Measurements from ENCODE around the gene CDKAL1.
"Not testable (repeated sequence)": the region's sequence is repeated elsewhere in the genome, so short reads cannot be mapped to it uniquely, and the experiment has no call there.

The CDKAL1 gene

DNA sequence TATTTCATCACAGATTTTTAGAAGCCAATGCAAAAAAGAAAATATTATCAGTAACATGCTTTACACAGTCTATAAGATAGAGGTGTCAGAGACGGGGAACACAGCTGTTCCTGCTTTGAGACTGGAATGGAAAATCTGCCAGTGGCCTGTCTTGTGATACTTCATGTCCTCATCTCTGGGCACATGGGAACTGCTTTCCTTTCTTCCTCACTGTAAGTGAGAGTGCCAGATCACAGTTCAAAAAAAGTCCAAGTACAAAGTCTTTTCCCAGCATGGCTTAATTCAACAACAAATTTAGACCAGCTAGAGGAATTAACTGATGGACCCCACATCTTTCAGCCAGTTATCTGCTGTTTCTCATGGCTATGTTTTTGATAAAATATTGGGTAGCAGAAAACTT lies 490.4 kb downstream of the CDKAL1 start:
- no peak for DNase-seq (ENCODE audit: low read depth)

DNA sequence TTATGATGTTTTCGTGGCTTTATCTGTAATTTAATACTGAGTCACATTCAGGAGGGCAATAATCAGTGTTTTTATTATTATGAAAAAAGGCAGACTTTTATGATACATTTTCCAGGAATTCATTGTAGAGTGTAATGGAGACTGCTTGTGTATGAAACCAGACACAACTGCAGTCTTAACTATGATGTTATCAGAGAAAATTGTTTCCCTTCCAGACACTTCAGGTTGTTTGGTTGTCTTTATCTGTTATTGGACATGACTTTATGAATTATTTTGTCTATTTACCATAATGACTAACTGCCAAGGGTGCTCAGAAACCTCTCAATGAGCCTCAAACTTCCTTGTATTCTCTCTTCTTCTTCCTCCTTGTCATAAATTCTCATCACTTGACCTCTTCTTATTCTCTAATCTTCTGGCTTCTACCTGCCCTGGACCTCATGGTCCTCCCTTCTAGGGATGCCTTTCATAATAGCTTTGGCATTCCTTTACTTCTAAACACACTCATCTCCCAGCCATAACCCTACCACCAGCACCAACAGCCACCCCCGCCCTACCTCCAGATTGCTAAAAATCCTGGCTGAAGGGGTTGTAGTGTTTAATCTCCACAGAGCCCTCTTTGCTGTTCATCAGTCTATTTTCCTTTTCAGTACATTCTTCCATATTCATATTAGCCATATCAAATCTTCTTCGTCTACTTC lies 492.5 kb downstream of the CDKAL1 start:
- DNase-seq (ENCODE audit: low read depth): no peak

DNA sequence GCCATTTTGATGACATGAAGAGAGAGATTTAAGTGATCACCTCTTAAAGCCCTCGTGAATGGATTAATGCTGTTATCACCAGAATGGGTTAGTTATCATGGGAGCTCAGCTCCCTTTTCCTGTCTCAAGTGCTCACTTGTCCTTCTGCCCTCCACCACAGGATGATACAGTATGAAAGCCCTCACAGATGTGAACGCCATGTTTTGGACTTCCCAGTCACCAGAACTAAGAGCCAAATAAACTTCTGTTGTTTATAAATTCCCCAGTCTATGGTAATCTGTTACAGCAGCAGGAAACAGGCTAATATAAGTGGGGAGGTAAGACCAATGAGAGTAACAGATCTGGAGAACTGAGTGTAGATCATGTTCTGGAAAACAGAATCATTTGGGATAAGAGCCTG lies 493.2 kb downstream of the CDKAL1 start:
- DNase-seq (ENCODE audit: low read depth): no peak

GRCh38 chr6:21031182-21031581 lies 496.9 kb downstream of the CDKAL1 start:
- no peak for DNase-seq (ENCODE audit: low read depth)

GRCh38 chr6:21033084-21033483 lies 498.8 kb downstream of the CDKAL1 start:
- DNase-seq (ENCODE audit: low read depth): no peak

DNA sequence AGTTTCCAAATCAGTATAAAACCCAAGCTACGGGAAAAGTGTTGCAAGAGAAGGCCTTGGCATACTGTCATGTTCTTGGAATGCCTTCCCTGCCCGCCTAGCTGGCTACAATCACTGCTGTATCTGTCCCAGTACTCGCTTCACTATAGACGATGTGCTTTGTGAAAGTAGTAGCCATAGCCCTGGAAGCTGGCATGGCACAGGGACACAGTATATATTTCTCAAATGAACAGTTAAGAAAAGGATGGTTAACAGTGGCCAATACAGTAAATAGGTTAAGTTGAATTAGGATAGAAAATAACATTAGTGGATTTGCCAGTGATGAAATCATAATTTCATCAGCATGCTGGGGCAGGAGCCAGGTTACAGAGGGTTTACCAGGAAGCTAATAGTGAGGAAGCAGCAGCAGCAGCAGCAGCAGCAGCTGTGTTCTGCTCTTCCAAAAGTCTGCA lies 499.3 kb downstream of the CDKAL1 start:
- no peak for DNase-seq (ENCODE audit: low read depth)

DNA sequence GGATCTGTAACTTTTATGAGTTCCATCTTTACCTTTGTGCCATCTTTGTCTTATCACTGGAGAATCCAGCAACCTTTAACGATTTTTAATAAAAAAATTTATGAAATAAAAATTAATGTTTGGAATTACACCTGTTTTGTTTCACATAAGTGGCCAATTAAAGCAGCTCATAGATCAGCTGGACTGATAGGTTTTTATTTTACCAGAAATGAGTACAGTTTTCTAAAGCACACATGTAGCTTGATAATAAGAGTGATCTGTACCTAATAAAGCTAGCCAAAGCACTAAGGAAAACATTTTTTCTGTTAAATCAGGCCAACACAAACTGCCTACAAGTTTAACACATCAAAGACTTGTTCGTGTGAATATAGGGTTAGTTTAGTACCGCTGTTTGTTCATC lies 500.1 kb downstream of the CDKAL1 start:
- no peak for DNase-seq (ENCODE audit: low read depth)

GRCh38 chr6:21037453-21037852 lies 503.2 kb downstream of the CDKAL1 start:
- DNase-seq (ENCODE audit: low read depth): no peak

- no peak for DNase-seq (ENCODE audit: low read depth)
Measured at GRCh38 chr6:21039926-21040325, 505.7 kb downstream of the CDKAL1 start.

DNA sequence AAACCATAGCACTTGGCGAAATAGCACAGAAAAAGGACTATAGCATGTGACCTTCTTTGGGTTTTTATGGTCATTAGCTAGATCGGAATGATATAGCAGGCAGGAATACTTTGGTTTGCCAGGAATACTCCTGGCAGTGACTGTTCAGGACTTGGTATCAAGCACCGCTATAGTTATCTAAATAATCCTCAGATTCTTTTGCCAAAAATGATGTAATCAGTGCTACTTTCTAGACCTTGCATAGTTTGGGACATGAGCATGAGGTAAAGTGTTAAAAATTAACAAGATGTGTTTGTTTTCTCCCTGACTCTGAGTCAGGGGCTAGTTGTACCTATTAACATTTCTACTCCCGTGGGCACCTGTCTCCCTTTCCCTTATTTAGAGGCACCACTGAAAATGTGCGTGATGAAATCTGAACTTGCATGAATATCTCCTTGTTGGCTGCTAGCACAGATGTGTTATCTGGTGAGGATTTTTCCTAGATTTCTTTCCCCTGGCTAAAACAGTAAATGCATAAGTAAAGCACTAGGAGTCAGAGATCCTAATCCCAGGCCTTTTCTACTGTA lies 511.0 kb downstream of the CDKAL1 start:
- DNase-seq (ENCODE audit: low read depth): no peak

DNA sequence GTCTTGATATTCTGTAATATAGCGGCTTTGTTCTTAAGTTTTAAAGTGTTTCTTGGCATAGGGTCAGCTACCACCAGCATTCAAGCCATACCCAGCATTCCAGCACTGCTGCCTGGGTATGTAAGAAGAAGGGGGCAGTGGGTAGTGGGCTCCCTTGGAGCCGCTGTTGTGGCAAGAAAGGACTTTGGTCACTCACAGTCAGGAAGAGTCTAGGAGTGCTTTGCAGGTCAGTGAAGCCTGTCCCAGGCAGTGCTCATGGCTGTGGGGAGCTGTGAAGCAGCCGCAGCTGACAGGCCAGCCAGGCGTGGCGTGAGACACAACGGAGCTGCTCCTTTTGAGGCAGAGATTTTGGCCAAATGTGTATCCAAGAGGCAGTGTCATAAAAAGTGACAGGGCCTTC lies 512.0 kb downstream of the CDKAL1 start:
- DNase-seq (ENCODE audit: low read depth): no peak

DNA sequence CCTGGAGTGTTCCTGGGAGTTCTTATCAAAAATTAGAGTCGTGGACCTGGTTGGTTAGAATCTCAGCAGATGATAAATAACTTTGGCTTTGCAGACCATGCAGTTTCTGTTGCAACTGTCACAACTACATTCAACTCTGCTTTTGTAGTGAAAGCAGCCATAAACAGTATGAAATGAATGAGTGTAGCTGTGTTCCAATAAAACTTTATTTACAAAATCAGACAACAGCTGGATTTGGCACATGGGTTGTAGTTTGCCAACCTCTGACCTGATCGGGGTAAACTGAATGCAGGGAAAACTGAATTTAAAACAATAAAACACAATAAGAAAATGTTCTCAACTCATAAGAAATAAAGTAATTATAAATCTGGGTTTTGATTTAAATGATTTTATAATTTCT lies 513.8 kb downstream of the CDKAL1 start:
- DNase-seq (ENCODE audit: low read depth): no peak

DNA sequence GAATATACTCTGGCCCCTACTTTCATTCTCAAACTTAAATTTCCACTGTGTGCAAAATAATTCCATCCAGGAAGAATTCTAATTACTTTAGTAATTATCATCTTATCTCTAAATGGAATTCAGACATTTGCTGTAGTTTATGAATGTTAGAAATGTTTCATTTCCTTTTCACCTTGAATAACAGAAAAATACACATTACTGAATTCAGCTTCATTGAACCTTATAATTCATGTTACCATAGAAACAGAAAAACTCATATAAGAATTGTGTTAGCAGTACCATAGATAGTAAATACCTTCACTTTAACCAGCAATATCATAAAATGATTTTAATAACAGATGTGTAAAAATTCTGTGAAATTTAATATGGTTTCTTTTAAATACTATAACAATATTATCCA lies 514.9 kb downstream of the CDKAL1 start:
- DNase-seq (ENCODE audit: low read depth): no peak

DNA sequence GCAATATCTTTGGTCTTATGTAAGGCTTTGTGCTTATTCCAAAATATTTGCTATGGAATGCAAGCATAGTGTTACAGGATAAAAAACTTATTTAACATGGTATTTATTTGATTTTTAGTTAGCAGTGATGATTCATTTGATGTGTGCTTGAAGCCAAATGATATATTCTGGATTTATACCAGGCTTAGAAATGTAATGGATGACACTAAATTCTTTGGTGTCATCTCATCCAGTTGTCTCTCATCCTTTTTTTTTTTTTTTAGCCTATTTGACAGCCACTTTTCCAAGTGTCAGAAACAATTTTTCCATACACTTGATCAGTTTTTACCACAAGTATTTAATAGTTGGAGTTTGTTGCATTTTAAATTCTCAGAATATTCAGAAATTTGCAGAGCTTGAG lies 515.3 kb downstream of the CDKAL1 start:
- no peak for DNase-seq (ENCODE audit: low read depth)

- no peak for DNase-seq (ENCODE audit: low read depth)
Measured at GRCh38 chr6:21050935-21051334, 516.7 kb downstream of the CDKAL1 start.

DNA sequence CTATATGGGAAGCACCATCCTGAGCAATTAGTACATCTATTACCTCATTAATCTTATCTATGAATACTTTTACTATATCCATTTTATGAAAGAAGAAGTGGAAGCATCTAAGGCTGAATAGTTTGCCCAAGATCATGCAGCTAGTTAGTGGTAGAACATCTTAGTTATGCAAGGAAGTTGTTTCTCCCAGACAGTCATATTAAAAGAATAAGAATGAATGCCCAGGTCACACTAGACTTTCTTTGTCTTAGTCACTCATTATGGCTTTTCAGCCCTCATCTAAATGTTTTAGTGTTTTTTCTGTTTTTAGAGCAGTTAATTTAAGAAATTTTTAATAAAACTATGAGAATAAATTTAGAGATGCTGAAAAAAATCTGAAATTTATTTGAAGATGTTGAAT lies 517.5 kb downstream of the CDKAL1 start:
- DNase-seq (ENCODE audit: low read depth): no peak

DNA sequence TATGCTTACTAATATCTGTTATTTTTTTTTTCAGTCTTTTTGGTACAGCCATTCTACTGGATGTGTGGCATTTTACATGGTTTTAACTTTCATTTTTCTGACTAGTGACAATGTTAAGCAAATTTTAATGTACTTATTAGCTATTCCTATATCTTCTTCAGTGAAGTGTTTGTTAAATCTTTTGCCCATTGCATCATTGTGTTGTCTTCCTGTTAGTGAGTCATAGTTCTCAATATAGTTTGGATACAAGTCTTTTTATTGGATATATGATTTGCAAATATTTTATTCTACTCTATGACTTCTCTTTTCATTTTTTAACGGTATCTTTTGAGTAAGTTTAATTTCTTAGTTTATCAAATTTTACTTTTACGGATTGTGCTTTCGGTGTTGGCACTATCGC lies 519.4 kb downstream of the CDKAL1 start:
- DNase-seq (ENCODE audit: low read depth): no peak

DNA sequence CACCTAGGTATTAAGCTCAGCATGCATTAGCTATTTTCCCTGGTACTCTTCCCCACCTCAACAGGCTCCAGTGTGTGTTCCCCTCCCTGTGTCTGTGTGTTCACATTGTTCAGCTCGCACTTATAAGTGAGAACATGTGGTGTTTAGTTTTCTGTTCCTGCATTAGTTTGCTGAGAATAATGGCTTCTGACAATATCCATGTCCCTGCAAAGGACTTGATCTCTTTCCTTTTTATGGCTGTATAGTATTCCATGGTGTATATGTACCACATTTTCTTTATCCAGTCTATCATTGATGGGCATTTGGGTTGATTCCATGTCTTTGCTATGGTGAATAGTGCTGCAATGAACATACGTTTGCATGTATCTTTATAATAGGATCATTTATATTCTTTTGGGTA lies 521.2 kb downstream of the CDKAL1 start:
- not testable (repeated sequence) for DNase-seq (ENCODE audit: low read depth)

GRCh38 chr6:21061892-21062291 lies 527.6 kb downstream of the CDKAL1 start:
- no peak for DNase-seq (ENCODE audit: low read depth)

- DNase-seq (ENCODE audit: low read depth): no peak
Measured at GRCh38 chr6:21064756-21065340, 530.6 kb downstream of the CDKAL1 start.

DNA sequence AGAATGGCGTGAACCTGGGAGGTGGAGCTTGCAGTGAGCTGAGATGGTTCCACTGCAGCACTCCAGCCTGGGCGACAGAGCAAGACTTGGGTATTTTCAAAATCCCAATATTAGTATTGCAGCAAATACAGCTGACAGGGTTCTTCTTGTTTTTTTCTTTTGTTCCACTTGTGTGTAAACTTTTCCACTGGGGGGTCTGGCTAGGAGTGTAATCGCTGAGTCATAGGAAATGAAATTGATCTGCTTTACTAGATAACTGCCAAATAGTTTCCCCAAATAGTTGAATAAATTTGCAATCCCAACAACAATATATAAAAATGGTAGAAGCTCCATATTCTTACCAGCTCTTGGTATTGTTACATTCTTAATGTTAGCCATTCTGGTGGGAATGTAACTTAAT lies 533.3 kb downstream of the CDKAL1 start:
- DNase-seq (ENCODE audit: low read depth): no peak

GRCh38 chr6:21070620-21071019 lies 536.4 kb downstream of the CDKAL1 start:
- DNase-seq (ENCODE audit: low read depth): no peak

GRCh38 chr6:21071780-21072468 lies 537.7 kb downstream of the CDKAL1 start:
- no peak for DNase-seq (ENCODE audit: low read depth)
